ENCODE data around the gene HLTF. TPM values are rescaled to one million over a fixed set of nuclear protein-coding genes. Genes with fewer than 3 reads are reported as not detected.

The HLTF gene
- total RNA-seq, 1 experiment from 2014 or later, result 73.4 TPM

DNA sequence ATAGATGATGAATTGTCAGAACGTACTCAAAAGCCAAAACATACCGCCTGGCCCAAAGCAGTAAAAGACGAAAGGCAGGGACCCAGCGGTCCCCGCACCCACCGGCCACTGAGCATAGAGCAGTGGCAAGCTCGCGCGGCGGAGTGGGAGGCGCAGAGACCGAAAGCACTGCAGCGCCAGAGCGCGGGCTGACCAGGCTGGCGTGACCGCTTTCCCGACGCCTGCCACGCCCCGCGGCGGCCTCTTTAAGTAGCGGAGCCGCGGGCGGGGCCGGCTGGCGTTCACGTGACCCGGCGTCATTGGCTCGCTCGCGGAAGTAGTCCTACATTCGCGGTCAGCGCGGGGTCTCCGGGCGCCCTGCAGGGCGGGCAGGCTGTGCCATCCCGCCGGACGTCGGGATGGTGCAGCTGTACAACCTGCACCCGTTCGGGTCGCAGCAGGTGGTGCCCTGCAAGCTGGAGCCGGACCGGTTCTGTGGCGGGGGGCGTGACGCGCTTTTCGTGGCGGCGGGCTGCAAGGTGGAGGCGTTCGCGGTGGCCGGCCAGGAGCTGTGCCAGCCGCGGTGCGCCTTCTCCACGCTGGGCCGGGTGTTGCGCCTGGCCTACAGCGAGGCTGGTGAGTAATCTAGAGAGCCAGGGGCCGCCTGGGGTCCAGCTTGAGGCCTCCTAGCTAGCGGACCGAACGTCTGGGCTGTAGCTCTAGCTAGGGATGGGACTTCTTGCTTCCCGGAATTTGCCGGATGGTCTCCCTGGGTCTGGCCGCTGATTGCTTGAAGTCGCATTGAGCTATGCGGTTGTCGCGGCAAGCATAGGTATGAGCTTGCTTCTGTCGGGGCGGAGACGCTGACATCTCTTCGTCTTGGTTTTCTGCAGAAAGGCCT lies 43.2 kb upstream of the HLTF start, which contains the start of gene HPS3:
Gene HPS3 (plus strand): TSS at position 313 of the 880 bp plus-strand sequence. CDS start 86 bp downstream, at position 399.
- Histone ChIP-seq H3K4me2 (ENCODE audit: low read length) (peak within 1 kb of the TSS; percentile 88), H3K4me3 (replicated peaks in 1 of 2; ENCODE audit: low read depth in 1 of 2, low read length in 2 of 2) (peak within 1 kb of the TSS; percentile 83 to 91), H4K20me1 (ENCODE audit: insufficient read depth) (no peaks in the 10 kb centered on the region), H3K27me3 (ENCODE audit: insufficient read depth, low read length) (no peaks in the 10 kb centered on the region), H2AFZ (ENCODE audit: low read depth, low read length, poor library complexity, severe bottlenecking) (peak within 1 kb of the TSS; percentile 87), H3K79me2 (ENCODE audit: insufficient read depth, low read length) (peaks cover 7% of the 10 kb centered on the region; the same call in 1 of the 2 replicates), H3K27ac (ENCODE audit: low read depth, low read length) (peak within 1 kb of the TSS; percentile 69), H3K9me3 (ENCODE audit: control insufficient read depth in 1 of 2, insufficient read depth in 1 of 2, low read depth in 1 of 2, low read length in 2 of 2) (no peaks in the 10 kb centered on the region), H3K9ac (ENCODE audit: low read length) (peak within 1 kb of the TSS; percentile 71), H3K36me3 (ENCODE audit: control insufficient read depth in 1 of 2, insufficient read depth in 2 of 2, low read length in 2 of 2) (no peaks in the 10 kb centered on the region), H3K9me2 (ENCODE audit: insufficient read depth) (no peaks in the 10 kb centered on the region), H3K4me1 (ENCODE audit: control insufficient read depth in 1 of 2, insufficient read depth in 2 of 2, low read length in 2 of 2) (peaks cover 10 to 16% of the 10 kb centered on the region in 2 experiments; a peak in 2 of 4 replicates)
- TF ChIP-seq CBX3 (IDR thresholded peaks at IDR 0.05; ENCODE audit: low read depth) (peak; percentile 21; the same call in 1 of the 2 replicates), ELF1 (IDR thresholded peaks at IDR 0.05; ENCODE audit: borderline replicate concordance, low read depth) (peak; percentile 79), CEBPB (IDR thresholded peaks at IDR 0.05; ENCODE audit: low read depth) (no peak), ZNF274 (IDR thresholded peaks at IDR 0.05; ENCODE audit: low read depth, low read length) (no peak), FOSL1 (IDR thresholded peaks at IDR 0.05; ENCODE audit: low read depth) (no peak), POLR2A (IDR thresholded peaks at IDR 0.05; ENCODE audit: borderline replicate concordance, extremely low read depth, insufficient read depth, insufficient read length) (peak; percentile 80), TCF7L2 (IDR thresholded peaks at IDR 0.05; ENCODE audit: borderline replicate concordance, extremely low read depth, insufficient read depth, insufficient read length) (peak; percentile 92), ZFX (IDR thresholded peaks at IDR 0.05) (peak; percentile 64), YY1 (IDR thresholded peaks at IDR 0.05; ENCODE audit: extremely low read depth, insufficient replicate concordance, low read depth, low read length) (peak; percentile 15), SP1 (IDR thresholded peaks at IDR 0.05; ENCODE audit: low read depth) (peak; percentile 69), EZH2phosphoT487 (IDR thresholded peaks at IDR 0.05; ENCODE audit: borderline replicate concordance) (no peak), SIN3A (IDR thresholded peaks at IDR 0.05; ENCODE audit: low read depth) (peak; percentile 92), POLR2AphosphoS5 (IDR thresholded peaks at IDR 0.05; ENCODE audit: low read depth, low read length) (peak; percentile 84)
- TF ChIP-seq, protein P1, sequence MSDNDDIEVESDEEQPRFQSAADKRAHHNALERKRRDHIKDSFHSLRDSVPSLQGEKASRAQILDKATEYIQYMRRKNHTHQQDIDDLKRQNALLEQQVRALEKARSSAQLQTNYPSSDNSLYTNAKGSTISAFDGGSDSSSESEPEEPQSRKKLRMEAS (IDR thresholded peaks at IDR 0.05), result peak; percentile 86
- TF ChIP-seq, protein P2, sequence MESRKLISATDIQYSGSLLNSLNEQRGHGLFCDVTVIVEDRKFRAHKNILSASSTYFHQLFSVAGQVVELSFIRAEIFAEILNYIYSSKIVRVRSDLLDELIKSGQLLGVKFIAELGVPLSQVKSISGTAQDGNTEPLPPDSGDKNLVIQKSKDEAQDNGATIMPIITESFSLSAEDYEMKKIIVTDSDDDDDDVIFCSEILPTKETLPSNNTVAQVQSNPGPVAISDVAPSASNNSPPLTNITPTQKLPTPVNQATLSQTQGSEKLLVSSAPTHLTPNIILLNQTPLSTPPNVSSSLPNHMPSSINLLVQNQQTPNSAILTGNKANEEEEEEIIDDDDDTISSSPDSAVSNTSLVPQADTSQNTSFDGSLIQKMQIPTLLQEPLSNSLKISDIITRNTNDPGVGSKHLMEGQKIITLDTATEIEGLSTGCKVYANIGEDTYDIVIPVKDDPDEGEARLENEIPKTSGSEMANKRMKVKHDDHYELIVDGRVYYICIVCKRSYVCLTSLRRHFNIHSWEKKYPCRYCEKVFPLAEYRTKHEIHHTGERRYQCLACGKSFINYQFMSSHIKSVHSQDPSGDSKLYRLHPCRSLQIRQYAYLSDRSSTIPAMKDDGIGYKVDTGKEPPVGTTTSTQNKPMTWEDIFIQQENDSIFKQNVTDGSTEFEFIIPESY (IDR thresholded peaks at IDR 0.05; ENCODE audit: extremely low read depth, insufficient replicate concordance, low read length), result peak; percentile 27
- RAD21 ChIA-PET (ENCODE audit: low non-redundant PET in 1 of 2, low total read pairs in 2 of 2, uncharacterized antibody in 2 of 2, unreplicated experiment in 2 of 2), result no interaction called here
- CTCF ChIA-PET, result interaction anchor here (1.6 to 2.4 kb wide), 2 partner anchors 9 to 143 kb away, joined by 6 to 13 read pairs; no protein-coding TSS in a partner anchor
- POLR2A ChIA-PET, result interaction anchor here (0.7 to 1.6 kb wide), 5 partner anchors 9 to 167 kb away, joined by 3 to 4 read pairs (median 3); no protein-coding TSS in a partner anchor
- ATAC-seq, result peak; percentile 95
- intact Hi-C loops (cut with micrococcal nuclease), result no loop called here
- BruUV-seq (replicated peaks), result no TSS peak
- peak; percentile 73 for DNase-seq (ENCODE audit: low read depth, low spot score)

Data from HCT116 (cell line).